Measurements from ENCODE around the gene ICAM1. TPM values are rescaled to one million over a fixed set of nuclear protein-coding genes. Genes with fewer than 3 reads are reported as not detected.

ICAM1 gene
- total and polyA plus RNA-seq, 10 of the 15 experiments (the other 5 are each of a cell fraction or from before 2014, with no cell fraction given): 7.6 to 115 (median 60.2) TPM

DNA sequence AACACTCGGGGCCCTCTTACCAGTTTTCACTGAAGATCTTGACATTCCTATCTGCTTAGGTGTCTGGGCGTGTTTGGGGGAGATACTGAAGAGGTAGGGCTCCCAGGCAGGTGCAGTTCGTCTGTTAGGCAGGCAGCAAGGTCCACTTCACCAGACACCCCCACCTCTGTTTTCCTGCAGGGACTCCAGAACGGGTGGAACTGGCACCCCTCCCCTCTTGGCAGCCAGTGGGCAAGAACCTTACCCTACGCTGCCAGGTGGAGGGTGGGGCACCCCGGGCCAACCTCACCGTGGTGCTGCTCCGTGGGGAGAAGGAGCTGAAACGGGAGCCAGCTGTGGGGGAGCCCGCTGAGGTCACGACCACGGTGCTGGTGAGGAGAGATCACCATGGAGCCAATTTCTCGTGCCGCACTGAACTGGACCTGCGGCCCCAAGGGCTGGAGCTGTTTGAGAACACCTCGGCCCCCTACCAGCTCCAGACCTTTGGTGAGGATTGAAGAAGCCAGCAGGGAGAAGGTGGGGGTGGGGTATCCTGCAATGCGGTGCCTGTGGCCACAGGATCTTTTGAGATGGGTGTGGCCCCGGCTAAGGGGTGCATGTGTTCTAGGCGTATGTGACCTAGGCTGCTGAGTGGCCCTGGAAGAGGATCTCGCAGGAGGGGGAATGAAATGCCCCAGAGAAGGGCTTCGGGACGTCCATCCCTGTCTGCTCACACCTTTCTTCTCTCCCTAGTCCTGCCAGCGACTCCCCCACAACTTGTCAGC lies 12.6 kb downstream of the ICAM1 start:
- Histone ChIP-seq H4K20me1 (ENCODE audit: control insufficient read depth, insufficient read depth) (peaks cover 13% of the 10 kb centered on the region; the same call in 1 of the 2 replicates), H3K27ac (ENCODE audit: control insufficient read depth, insufficient read depth) (no peak overlapping the region), H3K9me3 (replicated peaks; ENCODE audit: control insufficient read depth, insufficient read depth, low read length) (no peaks in the 10 kb centered on the region), H3K27me3 (replicated peaks in 1 of 2; ENCODE audit: control insufficient read depth in 2 of 2, insufficient read depth in 2 of 2, low read length in 1 of 2) (no peaks in the 10 kb centered on the region), H3K9ac (ENCODE audit: control insufficient read depth, insufficient read depth, low read length) (no peak overlapping the region), H3K4me2 (ENCODE audit: control insufficient read depth, insufficient read depth) (no peak overlapping the region), H3K36me3 (ENCODE audit: control insufficient read depth in 2 of 2, insufficient read depth in 2 of 2, low read length in 1 of 2) (peaks cover 34 to 35% of the 10 kb centered on the region in 2 experiments; a peak in 3 of 4 replicates), H3K4me3 (no peak overlapping the region), H3K4me1 (ENCODE audit: control insufficient read depth, insufficient read depth, low read length) (peaks cover 41% of the 10 kb centered on the region), H3K79me2 (ENCODE audit: control insufficient read depth, insufficient read depth, low read length) (peaks cover 18% of the 10 kb centered on the region), H2AFZ (ENCODE audit: control insufficient read depth, low read depth, low read length) (no peak overlapping the region)
- no peak for DNase-seq (ENCODE audit: low read depth, low spot score)
- RAD21 ChIA-PET (ENCODE audit: unreplicated experiment): no interaction called here
- POLR2A ChIA-PET: interaction anchor here (0.6 kb wide), 2 partner anchors 16 to 71 kb away, joined by 3 to 4 read pairs; no protein-coding TSS in a partner anchor
- SMC1A ChIA-PET (ENCODE audit: uncharacterized antibody, unreplicated experiment): interaction anchor here (1.0 kb wide), 1 partner anchor 13 kb away, joined by 3 read pairs; the partner anchor contains the start of gene ICAM1
- CTCF ChIA-PET: no interaction called here
- in situ Hi-C loops (cut with MboI) (no loop called here), intact Hi-C loops (cut with micrococcal nuclease; ENCODE audit: unreplicated experiment) (no loop called here)
- BruUV-seq (replicated peaks): no TSS peak
- ATAC-seq: no peak
- WGBS (ENCODE audit: insufficient coverage, insufficient replicate concordance, low lambda C conversion rate, missing lambda C conversion rate): 85% methylated on average over 23 of the region's 23 CpGs
- no peak for FAIRE-seq
- no peak for TF ChIP-seq CBFB (IDR thresholded peaks at IDR 0.05; ENCODE audit: low read depth)
- no peak for TF ChIP-seq BACH1 (IDR thresholded peaks at IDR 0.05; ENCODE audit: borderline replicate concordance)
- 0 out of 2 replicates have a peak, but pooled peaks have one; percentile 12 for TF ChIP-seq FOXM1 (IDR thresholded peaks at IDR 0.05; ENCODE audit: low read depth, low read length)
- TF ChIP-seq, protein P1, sequence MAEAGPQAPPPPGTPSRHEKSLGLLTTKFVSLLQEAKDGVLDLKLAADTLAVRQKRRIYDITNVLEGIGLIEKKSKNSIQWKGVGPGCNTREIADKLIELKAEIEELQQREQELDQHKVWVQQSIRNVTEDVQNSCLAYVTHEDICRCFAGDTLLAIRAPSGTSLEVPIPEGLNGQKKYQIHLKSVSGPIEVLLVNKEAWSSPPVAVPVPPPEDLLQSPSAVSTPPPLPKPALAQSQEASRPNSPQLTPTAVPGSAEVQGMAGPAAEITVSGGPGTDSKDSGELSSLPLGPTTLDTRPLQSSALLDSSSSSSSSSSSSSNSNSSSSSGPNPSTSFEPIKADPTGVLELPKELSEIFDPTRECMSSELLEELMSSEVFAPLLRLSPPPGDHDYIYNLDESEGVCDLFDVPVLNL (IDR thresholded peaks at IDR 0.05; ENCODE audit: low read depth, low read length): no peak
- TF ChIP-seq TARDBP (IDR thresholded peaks at IDR 0.05; ENCODE audit: borderline replicate concordance): no peak
- TF ChIP-seq DPF2 (IDR thresholded peaks at IDR 0.05): no peak
- TF ChIP-seq ATF2 (IDR thresholded peaks at IDR 0.05; ENCODE audit: low read length): no peak
- TF ChIP-seq, protein P2, sequence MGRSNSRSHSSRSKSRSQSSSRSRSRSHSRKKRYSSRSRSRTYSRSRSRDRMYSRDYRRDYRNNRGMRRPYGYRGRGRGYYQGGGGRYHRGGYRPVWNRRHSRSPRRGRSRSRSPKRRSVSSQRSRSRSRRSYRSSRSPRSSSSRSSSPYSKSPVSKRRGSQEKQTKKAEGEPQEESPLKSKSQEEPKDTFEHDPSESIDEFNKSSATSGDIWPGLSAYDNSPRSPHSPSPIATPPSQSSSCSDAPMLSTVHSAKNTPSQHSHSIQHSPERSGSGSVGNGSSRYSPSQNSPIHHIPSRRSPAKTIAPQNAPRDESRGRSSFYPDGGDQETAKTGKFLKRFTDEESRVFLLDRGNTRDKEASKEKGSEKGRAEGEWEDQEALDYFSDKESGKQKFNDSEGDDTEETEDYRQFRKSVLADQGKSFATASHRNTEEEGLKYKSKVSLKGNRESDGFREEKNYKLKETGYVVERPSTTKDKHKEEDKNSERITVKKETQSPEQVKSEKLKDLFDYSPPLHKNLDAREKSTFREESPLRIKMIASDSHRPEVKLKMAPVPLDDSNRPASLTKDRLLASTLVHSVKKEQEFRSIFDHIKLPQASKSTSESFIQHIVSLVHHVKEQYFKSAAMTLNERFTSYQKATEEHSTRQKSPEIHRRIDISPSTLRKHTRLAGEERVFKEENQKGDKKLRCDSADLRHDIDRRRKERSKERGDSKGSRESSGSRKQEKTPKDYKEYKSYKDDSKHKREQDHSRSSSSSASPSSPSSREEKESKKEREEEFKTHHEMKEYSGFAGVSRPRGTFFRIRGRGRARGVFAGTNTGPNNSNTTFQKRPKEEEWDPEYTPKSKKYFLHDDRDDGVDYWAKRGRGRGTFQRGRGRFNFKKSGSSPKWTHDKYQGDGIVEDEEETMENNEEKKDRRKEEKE (IDR thresholded peaks at IDR 0.05): no peak
- TF ChIP-seq NR2F1 (conservative IDR thresholded peaks at IDR 0.05): no peak
- TF ChIP-seq KDM1A (IDR thresholded peaks at IDR 0.05; ENCODE audit: borderline replicate concordance): no peak
- TF ChIP-seq MYC (IDR thresholded peaks at IDR 0.05; ENCODE audit: insufficient read depth, insufficient read length, insufficient replicate concordance, low read length, severe bottlenecking): no peak
- no peak for TF ChIP-seq MEF2A (IDR thresholded peaks at IDR 0.05; ENCODE audit: insufficient read depth, low read depth, low read length)
- TF ChIP-seq RELB (IDR thresholded peaks at IDR 0.05; ENCODE audit: low read depth): no peak
- no peak for TF ChIP-seq ZNF622 (IDR thresholded peaks at IDR 0.05)
- TF ChIP-seq RELA (IDR thresholded peaks at IDR 0.05; ENCODE audit: borderline replicate concordance, partially characterized antibody): no peak

All from GM12878 (cell line).